HepG2 (cell line): ENCODE data around the gene CLK4. TPM values are rescaled to one million over a fixed set of nuclear protein-coding genes. Genes with fewer than 3 reads are reported as not detected.

ENCODE experiments used
- CREB1 ChIP-seq, 2 experiments: fragments of 450-650 bp in 1 of 2; IDR thresholded peaks; 2 replicates each; pipeline ENCODE4 v1.6.1; 2016 to 2017; ENCODE audit warnings: control low read depth in 1 of 2, mild to moderate bottlenecking in 1 of 2, missing compliant biosample characterization in 1 of 2, missing genetic modification characterization in 1 of 2
- FOXP1 ChIP-seq, 2 experiments: fragments of 450-650 bp in 1 of 2; IDR thresholded peaks; 2 replicates each; pipeline ENCODE4 v1.6.1; 2017 to 2018; ENCODE audit warnings: antibody characterized with exemption in 1 of 2
- GATAD2A ChIP-seq: IDR thresholded peaks from 2 replicates; pipeline ENCODE4 v1.6.1; 2016
- GTF3A ChIP-seq: sonication (generic); formaldehyde crosslinking; conservative IDR thresholded peaks from 2 replicates; pipeline ENCODE4 v1.4.0; 2020; ENCODE audit warnings: mild to moderate bottlenecking, missing genetic modification reagents
- KAT8 ChIP-seq: IDR thresholded peaks from 2 replicates; pipeline ENCODE4 v1.6.1; 2016; ENCODE audit warnings: missing genetic modification reagents, missing compliant biosample characterization
- KDM2A ChIP-seq: sonication (generic); formaldehyde crosslinking; IDR thresholded peaks from 2 replicates; pipeline ENCODE4 v1.4.0; 2020; ENCODE audit warnings: low read depth, missing genetic modification reagents, borderline replicate concordance
- KMT2B ChIP-seq: IDR thresholded peaks from 2 replicates; pipeline ENCODE4 v1.6.1; 2016; ENCODE audit warnings: missing genetic modification reagents, missing compliant biosample characterization
- MAFF ChIP-seq: IDR thresholded peaks from 2 replicates; pipeline ENCODE4 v1.6.1; 2011; ENCODE audit warnings: low read depth, low read length, improper control_type of control experiment
- MIER2 ChIP-seq: IDR thresholded peaks from 2 replicates; pipeline ENCODE4 v1.6.1; 2016; ENCODE audit warnings: missing biosample characterization, missing genetic modification reagents
- NFE2 ChIP-seq: sonication (generic); formaldehyde crosslinking; IDR thresholded peaks from 2 replicates; pipeline ENCODE4 v1.4.0; 2020; ENCODE audit warnings: missing genetic modification reagents
- NFE2L2 ChIP-seq: fragments of 150-350 bp; IDR thresholded peaks from 2 replicates; pipeline ENCODE4 v1.6.1; 2014; ENCODE audit warnings: low read length
- RAD21 ChIP-seq: fragments of 450-650 bp; formaldehyde crosslinking; IDR thresholded peaks from 2 replicates; pipeline ENCODE4 v1.5.0; 2020; ENCODE audit warnings: mild to moderate bottlenecking
- RXRB ChIP-seq: IDR thresholded peaks from 2 replicates; pipeline ENCODE4 v1.6.1; 2016; ENCODE audit warnings: borderline replicate concordance, missing genetic modification reagents, missing compliant biosample characterization
- SP5 ChIP-seq: IDR thresholded peaks from 2 replicates; pipeline ENCODE4 v1.6.1; 2016; ENCODE audit warnings: low read depth, borderline replicate concordance
- ZFP62 ChIP-seq: sonication (generic); formaldehyde crosslinking; IDR thresholded peaks from 2 replicates; pipeline ENCODE4 v1.4.0; 2020; ENCODE audit warnings: missing genetic modification reagents
- ZKSCAN8 ChIP-seq: IDR thresholded peaks from 2 replicates; pipeline ENCODE4 v1.6.1; 2016; ENCODE audit warnings: borderline replicate concordance, missing genetic modification reagents, missing compliant biosample characterization
- ZNF362 ChIP-seq: sonication (generic); formaldehyde crosslinking; IDR thresholded peaks from 2 replicates; pipeline ENCODE4 v1.4.0; 2020; ENCODE audit warnings: missing genetic modification reagents, mild to moderate bottlenecking, borderline replicate concordance
- polyA plus RNA-seq, 8 experiments: library from polyadenylated mRNA; depleted of rRNA in 3 of 8; stranded (reverse) in 7 of 8; unstranded in 1 of 8; fragments of >200 nt; fragmentation: Illumina TruSeq in 4 of 8; extraction: Trizol in 4 of 8; gene quantifications; 2 replicates each; pipeline versions ENCODE4 v1.2.1 to v1.2.3, GENCODE V29; 2011 to 2016; ENCODE audit warnings: low read depth in 4 of 8, missing spikeins in 1 of 8, mixed read lengths in 1 of 8; ENCODE audit not compliant: insufficient read depth in 1 of 8
- total RNA-seq, 5 experiments: library from RNA; depleted of rRNA; stranded (reverse); fragments of >200 nt; fragmentation: Illumina TruSeq; extraction: Trizol; gene quantifications; 2 replicates each; pipeline ENCODE4 v1.2.3, GENCODE V29; 2016; ENCODE audit warnings: low read depth in 1 of 5
- TF ChIP-seq, protein P1 (sequence below): sonication (generic); formaldehyde crosslinking; IDR thresholded peaks from 2 replicates; pipeline ENCODE4 v1.9.0; 2021; ENCODE audit warnings: missing genetic modification reagents, mild to moderate bottlenecking, borderline replicate concordance
- TF ChIP-seq, protein P2 (sequence below): sonication (generic); formaldehyde crosslinking; IDR thresholded peaks from 2 replicates; pipeline ENCODE4 v1.4.0; 2020; ENCODE audit warnings: missing genetic modification reagents
- TF ChIP-seq, protein P3 (sequence below): IDR thresholded peaks from 2 replicates; pipeline ENCODE4 v1.6.1; 2016; ENCODE audit warnings: low read depth
- TF ChIP-seq, protein P4 (sequence below): sonication (generic); formaldehyde crosslinking; IDR thresholded peaks from 2 replicates; pipeline ENCODE4 v1.4.0; 2020; ENCODE audit warnings: missing genetic modification reagents

The CLK4 gene
- total and polyA plus RNA-seq, 2 of the 13 experiments (the other 11 are each of a cell fraction or from before 2014, with no cell fraction given): 17.7 to 18.4 TPM

- TF ChIP-seq ZNF362 (CRISPR knock-in tag): peak; percentile 83; the same call in 1 of the 2 replicates
- TF ChIP-seq KMT2B (CRISPR knock-in tag): peak; percentile 28; the same call in 1 of the 2 replicates
- TF ChIP-seq, protein P1, sequence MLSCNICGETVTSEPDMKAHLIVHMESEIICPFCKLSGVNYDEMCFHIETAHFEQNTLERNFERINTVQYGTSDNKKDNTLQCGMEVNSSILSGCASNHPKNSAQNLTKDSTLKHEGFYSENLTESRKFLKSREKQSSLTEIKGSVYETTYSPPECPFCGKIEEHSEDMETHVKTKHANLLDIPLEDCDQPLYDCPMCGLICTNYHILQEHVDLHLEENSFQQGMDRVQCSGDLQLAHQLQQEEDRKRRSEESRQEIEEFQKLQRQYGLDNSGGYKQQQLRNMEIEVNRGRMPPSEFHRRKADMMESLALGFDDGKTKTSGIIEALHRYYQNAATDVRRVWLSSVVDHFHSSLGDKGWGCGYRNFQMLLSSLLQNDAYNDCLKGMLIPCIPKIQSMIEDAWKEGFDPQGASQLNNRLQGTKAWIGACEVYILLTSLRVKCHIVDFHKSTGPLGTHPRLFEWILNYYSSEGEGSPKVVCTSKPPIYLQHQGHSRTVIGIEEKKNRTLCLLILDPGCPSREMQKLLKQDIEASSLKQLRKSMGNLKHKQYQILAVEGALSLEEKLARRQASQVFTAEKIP: no peak
- TF ChIP-seq MIER2: peak; percentile 58; the same call in 1 of the 2 replicates
- TF ChIP-seq, protein P2, sequence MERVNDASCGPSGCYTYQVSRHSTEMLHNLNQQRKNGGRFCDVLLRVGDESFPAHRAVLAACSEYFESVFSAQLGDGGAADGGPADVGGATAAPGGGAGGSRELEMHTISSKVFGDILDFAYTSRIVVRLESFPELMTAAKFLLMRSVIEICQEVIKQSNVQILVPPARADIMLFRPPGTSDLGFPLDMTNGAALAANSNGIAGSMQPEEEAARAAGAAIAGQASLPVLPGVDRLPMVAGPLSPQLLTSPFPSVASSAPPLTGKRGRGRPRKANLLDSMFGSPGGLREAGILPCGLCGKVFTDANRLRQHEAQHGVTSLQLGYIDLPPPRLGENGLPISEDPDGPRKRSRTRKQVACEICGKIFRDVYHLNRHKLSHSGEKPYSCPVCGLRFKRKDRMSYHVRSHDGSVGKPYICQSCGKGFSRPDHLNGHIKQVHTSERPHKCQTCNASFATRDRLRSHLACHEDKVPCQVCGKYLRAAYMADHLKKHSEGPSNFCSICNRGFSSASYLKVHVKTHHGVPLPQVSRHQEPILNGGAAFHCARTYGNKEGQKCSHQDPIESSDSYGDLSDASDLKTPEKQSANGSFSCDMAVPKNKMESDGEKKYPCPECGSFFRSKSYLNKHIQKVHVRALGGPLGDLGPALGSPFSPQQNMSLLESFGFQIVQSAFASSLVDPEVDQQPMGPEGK (CRISPR knock-in tag): peak; percentile 37
- peak; percentile 90 for TF ChIP-seq MAFF
- TF ChIP-seq, protein P3, sequence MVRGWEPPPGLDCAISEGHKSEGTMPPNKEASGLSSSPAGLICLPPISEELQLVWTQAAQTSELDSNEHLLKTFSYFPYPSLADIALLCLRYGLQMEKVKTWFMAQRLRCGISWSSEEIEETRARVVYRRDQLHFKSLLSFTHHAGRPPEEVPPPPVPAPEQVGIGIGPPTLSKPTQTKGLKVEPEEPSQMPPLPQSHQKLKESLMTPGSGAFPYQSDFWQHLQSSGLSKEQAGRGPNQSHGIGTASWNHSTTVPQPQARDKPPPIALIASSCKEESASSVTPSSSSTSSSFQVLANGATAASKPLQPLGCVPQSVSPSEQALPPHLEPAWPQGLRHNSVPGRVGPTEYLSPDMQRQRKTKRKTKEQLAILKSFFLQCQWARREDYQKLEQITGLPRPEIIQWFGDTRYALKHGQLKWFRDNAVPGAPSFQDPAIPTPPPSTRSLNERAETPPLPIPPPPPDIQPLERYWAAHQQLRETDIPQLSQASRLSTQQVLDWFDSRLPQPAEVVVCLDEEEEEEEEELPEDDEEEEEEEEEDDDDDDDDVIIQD (CRISPR knock-in tag): peak; percentile 57; the same call in 1 of the 2 replicates
- TF ChIP-seq ZFP62: no peak
- peak; percentile 88 for TF ChIP-seq GATAD2A
- peak; percentile 83 for TF ChIP-seq NFE2L2
- TF ChIP-seq ZKSCAN8: peak; percentile 87; the same call in 1 of the 2 replicates
- TF ChIP-seq CREB1 (IDR thresholded peaks at IDR 0.05): peak; percentile 42; the same call in 1 of the 2 replicates
- peak; percentile 85 for TF ChIP-seq CREB1 (CRISPR knock-in tag; IDR thresholded peaks at IDR 0.05)
- TF ChIP-seq, protein P4, sequence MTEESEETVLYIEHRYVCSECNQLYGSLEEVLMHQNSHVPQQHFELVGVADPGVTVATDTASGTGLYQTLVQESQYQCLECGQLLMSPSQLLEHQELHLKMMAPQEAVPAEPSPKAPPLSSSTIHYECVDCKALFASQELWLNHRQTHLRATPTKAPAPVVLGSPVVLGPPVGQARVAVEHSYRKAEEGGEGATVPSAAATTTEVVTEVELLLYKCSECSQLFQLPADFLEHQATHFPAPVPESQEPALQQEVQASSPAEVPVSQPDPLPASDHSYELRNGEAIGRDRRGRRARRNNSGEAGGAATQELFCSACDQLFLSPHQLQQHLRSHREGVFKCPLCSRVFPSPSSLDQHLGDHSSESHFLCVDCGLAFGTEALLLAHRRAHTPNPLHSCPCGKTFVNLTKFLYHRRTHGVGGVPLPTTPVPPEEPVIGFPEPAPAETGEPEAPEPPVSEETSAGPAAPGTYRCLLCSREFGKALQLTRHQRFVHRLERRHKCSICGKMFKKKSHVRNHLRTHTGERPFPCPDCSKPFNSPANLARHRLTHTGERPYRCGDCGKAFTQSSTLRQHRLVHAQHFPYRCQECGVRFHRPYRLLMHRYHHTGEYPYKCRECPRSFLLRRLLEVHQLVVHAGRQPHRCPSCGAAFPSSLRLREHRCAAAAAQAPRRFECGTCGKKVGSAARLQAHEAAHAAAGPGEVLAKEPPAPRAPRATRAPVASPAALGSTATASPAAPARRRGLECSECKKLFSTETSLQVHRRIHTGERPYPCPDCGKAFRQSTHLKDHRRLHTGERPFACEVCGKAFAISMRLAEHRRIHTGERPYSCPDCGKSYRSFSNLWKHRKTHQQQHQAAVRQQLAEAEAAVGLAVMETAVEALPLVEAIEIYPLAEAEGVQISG (CRISPR knock-in tag): no peak
- TF ChIP-seq RAD21 (CRISPR knock-in tag): no peak
- TF ChIP-seq FOXP1 (IDR thresholded peaks at IDR 0.05): no peak
- TF ChIP-seq FOXP1 (CRISPR knock-in tag; IDR thresholded peaks at IDR 0.05): peak; percentile 88
- peak; percentile 92; the same call in 1 of the 2 replicates for TF ChIP-seq NFE2 (CRISPR knock-in tag)
- TF ChIP-seq RXRB (CRISPR knock-in tag): peak; percentile 82
- TF ChIP-seq SP5: no peak
- peak; percentile 52 for TF ChIP-seq KAT8 (CRISPR knock-in tag)
- 0 out of 2 replicates have a peak, but pooled peaks have one; percentile 25 for TF ChIP-seq KDM2A (CRISPR knock-in tag)
- TF ChIP-seq GTF3A (CRISPR knock-in tag): no peak
These were observed 3.7 kb upstream of the CLK4 start (continued) for GRCh38 chr5:178630475-178630930.
